OCI-LY7 (cell line): ENCODE data around the gene ATG12. TPM values are rescaled to one million over a fixed set of nuclear protein-coding genes. Genes with fewer than 3 reads are reported as not detected.

Experiments
- BruUV-seq: library from RNA; stranded (reverse); fragments of 400-500 nt; replicated peaks from 2 replicates; lab custom pipeline; 2021; lab: Mats Ljungman, UMichigan
- CTCF ChIA-PET: fragments of 300-600 bp; sonication (Branson Sonifier 250); formaldehyde crosslinking; loops from one replicate; lab custom pipeline; 2022; ENCODE audit warnings: antibody characterized with exemption; ENCODE audit not compliant: unreplicated experiment; lab: Charles Lee
- POLR2A ChIA-PET: fragments of 300-600 bp; sonication (Branson Sonifier 250); formaldehyde crosslinking; loops from one replicate; lab custom pipeline; 2022; ENCODE audit warnings: antibody characterized with exemption; lab: Charles Lee
- DNase-seq: peaks from one replicate; pipeline ENCODE4 v3.0.0-alpha.2; 2015; ENCODE audit warnings: low spot score
- H2AFZ ChIP-seq: fragments of 200-600 bp; sonication (generic), shearing (Covaris generic); 2 replicates; pipeline ENCODE4 v1.6.1; 2014; ENCODE audit warnings: mild to moderate bottlenecking, antibody characterized with exemption, low read length, moderate library complexity
- H3K27ac ChIP-seq: fragments of 200-600 bp; sonication (generic); 2 replicates; pipeline ENCODE4 v1.5.1; 2014; ENCODE audit warnings: mixed run types, low read depth, mild to moderate bottlenecking, moderate library complexity, low read length, inconsistent platforms; ENCODE audit not compliant: poor library complexity, severe bottlenecking
- H3K36me3 ChIP-seq: fragments of 200-600 bp; sonication (generic); 2 replicates; pipeline ENCODE4 v1.6.1; 2014; ENCODE audit warnings: mild to moderate bottlenecking, antibody characterized with exemption, low read length, moderate library complexity, mixed read lengths; ENCODE audit not compliant: insufficient read depth
- H3K4me1 ChIP-seq: fragments of 200-600 bp; sonication (generic); 2 replicates; pipeline ENCODE4 v1.5.1; 2014; ENCODE audit warnings: mild to moderate bottlenecking, low read length; ENCODE audit not compliant: insufficient read depth, poor library complexity, severe bottlenecking
- H3K4me2 ChIP-seq: fragments of 200-600 bp; sonication (generic); 2 replicates; pipeline ENCODE4 v1.6.1; 2014; ENCODE audit warnings: mild to moderate bottlenecking, low read length
- H3K4me3 ChIP-seq: fragments of 200-600 bp; sonication (generic); 2 replicates; pipeline ENCODE4 v1.5.1; 2014; ENCODE audit warnings: mild to moderate bottlenecking, low read depth, low read length; ENCODE audit not compliant: poor library complexity, severe bottlenecking
- H3K79me2 ChIP-seq: fragments of 200-600 bp; sonication (generic); 2 replicates; pipeline ENCODE4 v1.6.1; 2016; ENCODE audit warnings: low read depth, mild to moderate bottlenecking, low read length, moderate library complexity, mixed read lengths; ENCODE audit not compliant: insufficient read depth
- H3K9me2 ChIP-seq: fragments of 200-600 bp; sonication (generic); 2 replicates; pipeline ENCODE4 v1.6.1; 2016; ENCODE audit warnings: mild to moderate bottlenecking, low read length, mixed read lengths; ENCODE audit not compliant: insufficient read depth
- H3K9me3 ChIP-seq: fragments of 200-600 bp; sonication (generic); 2 replicates; pipeline ENCODE4 v1.6.1; 2014; ENCODE audit warnings: mild to moderate bottlenecking, mixed run types, low read length, mixed read lengths
- H4K20me1 ChIP-seq: fragments of 200-600 bp; sonication (generic); 2 replicates; pipeline ENCODE4 v1.6.1; 2014; ENCODE audit warnings: mild to moderate bottlenecking, antibody characterized with exemption, low read length, moderate library complexity, mixed read lengths; ENCODE audit not compliant: insufficient read depth
- CTCF ChIP-seq: fragments of 200-600 bp; sonication (generic); conservative IDR thresholded peaks from 2 replicates; pipeline ENCODE4 v1.5.1; 2014; ENCODE audit warnings: mild to moderate bottlenecking, antibody characterized with exemption, low read length, moderate library complexity, mixed read lengths
- EZH2phosphoT487 ChIP-seq: fragments of 200-600 bp; sonication (generic); IDR thresholded peaks from 2 replicates; pipeline ENCODE4 v1.6.1; 2018; ENCODE audit warnings: low read depth, borderline replicate concordance, mild to moderate bottlenecking, mixed run types, antibody characterized with exemption, low read length, moderate library complexity, mixed read lengths
- intact Hi-C: fragments of 100-400 bp; cut with micrococcal nuclease; formaldehyde crosslinking; loops from one replicate; pipeline ENCODE4 v1.10.0; 2022; ENCODE audit not compliant: unreplicated experiment
- total RNA-seq, 2 experiments: library from RNA; depleted of rRNA in 1 of 2; stranded (reverse); fragments of >200 nt in 1 of 2; shearing (Covaris generic) in 1 of 2; gene quantifications; 2 replicates each; pipeline ENCODE4 v1.2.3, GENCODE V29; 2014 to 2022

The ATG12 gene
- total RNA-seq, 2 experiments from 2014 or later, result 38.0 to 48.3 TPM

- CTCF ChIA-PET, result no interaction called here
- no peak overlapping the region for H3K4me3 ChIP-seq
- H3K79me2 ChIP-seq, result no peaks in the 10 kb centered on the region
- H3K9me3 ChIP-seq, result no peaks in the 10 kb centered on the region
- no peak overlapping the region for H3K27ac ChIP-seq
- H3K4me1 ChIP-seq, result no peaks in the 10 kb centered on the region
- no peaks in the 10 kb centered on the region for H4K20me1 ChIP-seq
- no peak overlapping the region for H3K4me2 ChIP-seq
- intact Hi-C loops, result no loop called here
- no peaks in the 10 kb centered on the region for H3K9me2 ChIP-seq
- no peak overlapping the region for H2AFZ ChIP-seq
- POLR2A ChIA-PET, result interaction anchor here (0.5 to 0.7 kb wide), 3 partner anchors 19 to 1201 kb away, joined by 3 to 4 read pairs (median 4); no protein-coding TSS in a partner anchor
- no TSS peak for BruUV-seq
- TF ChIP-seq EZH2phosphoT487, result no peak
- no peak for TF ChIP-seq CTCF
- DNase-seq, result no peak
- H3K36me3 ChIP-seq, result no peaks in the 10 kb centered on the region
Measured at GRCh38 chr5:115806986-115807653, 34.2 kb downstream of the ATG12 start.

GRCh38 chr5:115801984-115802383 is 39.4 kb downstream of the ATG12 start:
- BruUV-seq, result no TSS peak
- Histone ChIP-seq H3K9me2 (no peaks in the 10 kb centered on the region), H3K4me1 (no peaks in the 10 kb centered on the region), H3K79me2 (no peaks in the 10 kb centered on the region), H3K4me2 (no peak overlapping the region), H3K4me3 (no peak overlapping the region), H2AFZ (no peak overlapping the region), H4K20me1 (no peaks in the 10 kb centered on the region), H3K9me3 (no peaks in the 10 kb centered on the region), H3K27ac (no peak overlapping the region), H3K36me3 (no peaks in the 10 kb centered on the region)
- DNase-seq, result no peak
- TF ChIP-seq CTCF (no peak), EZH2phosphoT487 (no peak)
- ChIA-PET CTCF (no interaction called here), POLR2A (no interaction called here)
- intact Hi-C loops, result no loop called here

GRCh38 chr5:115801152-115801551 is 40.2 kb downstream of the ATG12 start:
- Histone ChIP-seq H3K4me2 (no peak overlapping the region), H3K36me3 (no peaks in the 10 kb centered on the region), H3K79me2 (no peaks in the 10 kb centered on the region), H3K4me1 (no peaks in the 10 kb centered on the region), H3K9me2 (no peaks in the 10 kb centered on the region), H4K20me1 (no peaks in the 10 kb centered on the region), H3K27ac (no peak overlapping the region), H3K4me3 (no peak overlapping the region), H2AFZ (no peak overlapping the region), H3K9me3 (no peaks in the 10 kb centered on the region)
- BruUV-seq, result no TSS peak
- POLR2A ChIA-PET, result no interaction called here
- CTCF ChIA-PET, result no interaction called here
- intact Hi-C loops, result no loop called here
- no peak for DNase-seq
- TF ChIP-seq CTCF, result no peak
- no peak for TF ChIP-seq EZH2phosphoT487
